ENCODE data around the gene NOL4L.

DNA sequence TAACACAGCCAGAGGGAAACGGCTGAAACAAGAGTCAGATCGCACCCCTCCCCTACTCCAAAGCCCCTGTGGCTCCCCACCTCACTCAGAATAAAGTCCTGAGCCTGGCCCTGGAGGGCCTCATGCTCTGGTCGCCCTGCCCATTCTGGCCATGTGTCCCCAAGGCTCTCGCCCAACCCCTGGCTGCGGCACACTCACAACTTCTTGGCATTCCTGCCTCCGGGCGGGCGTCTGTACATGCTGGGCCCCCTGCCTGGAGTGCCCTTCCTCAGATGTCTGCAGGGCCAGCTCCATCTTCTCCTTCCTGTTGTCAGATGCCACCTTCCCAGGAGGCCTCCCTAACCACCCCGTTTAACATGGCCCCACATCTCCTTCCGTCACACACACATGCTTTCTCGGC is 17.1 kb upstream of the NOL4L start:
- TF ChIP-seq, protein P1, sequence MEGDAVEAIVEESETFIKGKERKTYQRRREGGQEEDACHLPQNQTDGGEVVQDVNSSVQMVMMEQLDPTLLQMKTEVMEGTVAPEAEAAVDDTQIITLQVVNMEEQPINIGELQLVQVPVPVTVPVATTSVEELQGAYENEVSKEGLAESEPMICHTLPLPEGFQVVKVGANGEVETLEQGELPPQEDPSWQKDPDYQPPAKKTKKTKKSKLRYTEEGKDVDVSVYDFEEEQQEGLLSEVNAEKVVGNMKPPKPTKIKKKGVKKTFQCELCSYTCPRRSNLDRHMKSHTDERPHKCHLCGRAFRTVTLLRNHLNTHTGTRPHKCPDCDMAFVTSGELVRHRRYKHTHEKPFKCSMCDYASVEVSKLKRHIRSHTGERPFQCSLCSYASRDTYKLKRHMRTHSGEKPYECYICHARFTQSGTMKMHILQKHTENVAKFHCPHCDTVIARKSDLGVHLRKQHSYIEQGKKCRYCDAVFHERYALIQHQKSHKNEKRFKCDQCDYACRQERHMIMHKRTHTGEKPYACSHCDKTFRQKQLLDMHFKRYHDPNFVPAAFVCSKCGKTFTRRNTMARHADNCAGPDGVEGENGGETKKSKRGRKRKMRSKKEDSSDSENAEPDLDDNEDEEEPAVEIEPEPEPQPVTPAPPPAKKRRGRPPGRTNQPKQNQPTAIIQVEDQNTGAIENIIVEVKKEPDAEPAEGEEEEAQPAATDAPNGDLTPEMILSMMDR (IDR thresholded peaks at IDR 0.05; ENCODE audit: extremely low read depth in 1 of 2, insufficient read depth in 1 of 2, low read depth in 1 of 2, low read length in 2 of 2), result no peak
- TF ChIP-seq FOS (IDR thresholded peaks at IDR 0.05; ENCODE audit: borderline replicate concordance, insufficient read depth, low read length) (no peak), MYC (IDR thresholded peaks at IDR 0.05; ENCODE audit: low read depth, low read length) (no peak), EZH2 (IDR thresholded peaks at IDR 0.05; ENCODE audit: borderline replicate concordance, low read depth, low read length, severe bottlenecking) (no peak), POLR2A (IDR thresholded peaks at IDR 0.05; ENCODE audit: low read depth, low read length) (no peak), MAX (IDR thresholded peaks at IDR 0.05; ENCODE audit: insufficient read depth, insufficient read length) (no peak), JUN (IDR thresholded peaks at IDR 0.05; ENCODE audit: borderline replicate concordance, insufficient read depth, insufficient read length, low read depth) (no peak), POLR2AphosphoS5 (IDR thresholded peaks at IDR 0.05; ENCODE audit: insufficient read depth, low read depth, low read length) (no peak), GATA2 (IDR thresholded peaks at IDR 0.05; ENCODE audit: insufficient read depth, insufficient read length, low read depth, low read length) (no peak)

Data from endothelial cell of umbilical vein (primary cell).